ENCODE data around the gene METAP1.

DNA sequence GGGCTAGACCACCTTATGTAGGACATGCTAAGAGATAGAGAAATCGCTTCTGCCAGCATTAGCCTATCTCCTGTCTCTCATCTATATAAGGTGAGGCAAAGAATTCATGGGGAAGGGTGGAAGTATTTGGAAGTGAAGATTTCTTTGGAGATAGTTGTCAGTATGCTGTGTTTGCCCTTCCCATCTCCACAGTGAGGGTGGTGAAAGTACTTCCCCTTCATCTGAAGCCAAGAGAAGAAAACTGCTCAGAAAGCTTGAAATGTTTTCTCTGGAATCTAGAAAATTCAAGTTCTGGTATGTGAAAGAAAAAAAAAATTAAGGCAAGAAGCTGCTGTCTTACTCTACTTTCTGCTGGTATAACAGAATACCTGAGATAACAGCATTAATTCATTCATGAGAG, 105.4 kb downstream of the METAP1 start:
- TF ChIP-seq, protein P1, sequence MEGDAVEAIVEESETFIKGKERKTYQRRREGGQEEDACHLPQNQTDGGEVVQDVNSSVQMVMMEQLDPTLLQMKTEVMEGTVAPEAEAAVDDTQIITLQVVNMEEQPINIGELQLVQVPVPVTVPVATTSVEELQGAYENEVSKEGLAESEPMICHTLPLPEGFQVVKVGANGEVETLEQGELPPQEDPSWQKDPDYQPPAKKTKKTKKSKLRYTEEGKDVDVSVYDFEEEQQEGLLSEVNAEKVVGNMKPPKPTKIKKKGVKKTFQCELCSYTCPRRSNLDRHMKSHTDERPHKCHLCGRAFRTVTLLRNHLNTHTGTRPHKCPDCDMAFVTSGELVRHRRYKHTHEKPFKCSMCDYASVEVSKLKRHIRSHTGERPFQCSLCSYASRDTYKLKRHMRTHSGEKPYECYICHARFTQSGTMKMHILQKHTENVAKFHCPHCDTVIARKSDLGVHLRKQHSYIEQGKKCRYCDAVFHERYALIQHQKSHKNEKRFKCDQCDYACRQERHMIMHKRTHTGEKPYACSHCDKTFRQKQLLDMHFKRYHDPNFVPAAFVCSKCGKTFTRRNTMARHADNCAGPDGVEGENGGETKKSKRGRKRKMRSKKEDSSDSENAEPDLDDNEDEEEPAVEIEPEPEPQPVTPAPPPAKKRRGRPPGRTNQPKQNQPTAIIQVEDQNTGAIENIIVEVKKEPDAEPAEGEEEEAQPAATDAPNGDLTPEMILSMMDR (conservative IDR thresholded peaks at IDR 0.05 in 1 of 2, IDR thresholded peaks at IDR 0.05 in 1 of 2; ENCODE audit: extremely low read depth in 1 of 2, insufficient read depth in 1 of 2, low read depth in 1 of 2, low read length in 2 of 2): no peak
- TF ChIP-seq EZH2 (IDR thresholded peaks at IDR 0.05; ENCODE audit: borderline replicate concordance, low read length): no peak

All from mammary epithelial cell (primary cell).